Stimulated activated CD8-positive, alpha-beta memory T cell treated with anti-CD3 and anti-CD28 coated beads, Interleukin-2, amount 100 ng/mL, for 1 hour (primary cell): ENCODE measurements around the gene FAAP20.
A peak's percentile ranks its signal among the peaks of the same experiment; 100 is the strongest.

Source experiments
- DNase-seq, 2 donors: peaks; one replicate each; pipeline ENCODE4 v3.0.0-alpha.2; 2020; ENCODE audit warnings: low read depth in 2 of 2

FAAP20 gene

GRCh38 chr1:2194898-2195673 lies 514 bp upstream of the FAAP20 start:
- DNase-seq = peak; percentile 68 to 81

- DNase-seq = no peak
Measured at GRCh38 chr1:2193514-2194281, 874 bp downstream of the FAAP20 start.

- no peak for DNase-seq
Measured at GRCh38 chr1:2192031-2192995, 2.3 kb downstream of the FAAP20 start.

- DNase-seq = no peak
Measured at GRCh38 chr1:2190491-2190976, 4.0 kb downstream of the FAAP20 start.

- DNase-seq = peak; percentile 80 to 85
Measured at GRCh38 chr1:2189459-2190425, 4.8 kb downstream of the FAAP20 start.

- DNase-seq = no peak
Measured at GRCh38 chr1:2188336-2188735, 6.2 kb downstream of the FAAP20 start.

GRCh38 chr1:2187619-2188018 lies 7.0 kb downstream of the FAAP20 start:
- DNase-seq = no peak

- DNase-seq = no peak
Measured at GRCh38 chr1:2186901-2187300, 7.7 kb downstream of the FAAP20 start.

- DNase-seq = no peak
Measured at GRCh38 chr1:2185880-2186855, 8.4 kb downstream of the FAAP20 start.

GRCh38 chr1:2184934-2185333 lies 9.6 kb downstream of the FAAP20 start:
- no peak for DNase-seq

GRCh38 chr1:2184531-2184930 lies 10.0 kb downstream of the FAAP20 start:
- no peak for DNase-seq

- DNase-seq = no peak
Measured at GRCh38 chr1:2183937-2184334, 10.6 kb downstream of the FAAP20 start.

GRCh38 chr1:2182376-2182775 lies 12.2 kb downstream of the FAAP20 start:
- no peak for DNase-seq

GRCh38 chr1:2181752-2182151 lies 12.8 kb downstream of the FAAP20 start:
- no peak for DNase-seq

- no peak for DNase-seq
Measured at GRCh38 chr1:2181271-2181670, 13.3 kb downstream of the FAAP20 start.

- no peak for DNase-seq
Measured at GRCh38 chr1:2180297-2181245, 14.0 kb downstream of the FAAP20 start.

- no peak for DNase-seq
Measured at GRCh38 chr1:2179283-2180013, 15.1 kb downstream of the FAAP20 start.

GRCh38 chr1:2178875-2179274 lies 15.7 kb downstream of the FAAP20 start:
- DNase-seq = no peak
